CD14-positive monocyte (primary cell): ENCODE results near the gene IFFO2. TPM values are rescaled to one million over a fixed set of nuclear protein-coding genes. Genes with fewer than 3 reads are reported as not detected.

Experiments
- DNase-seq, 3 donors: peaks; one replicate each; pipeline ENCODE4 v3.0.0-alpha.2; 2011 to 2022
- H2AFZ ChIP-seq: 2 replicates; pipeline ENCODE4 v1.6.0; 2012; ENCODE audit warnings: mild to moderate bottlenecking, low read depth, low read length, inconsistent platforms; ENCODE audit not compliant: insufficient read depth, poor library complexity, severe bottlenecking
- H3K27ac ChIP-seq, 2 donors: 1 replicate in 1 of 2; 2 replicates in 1 of 2; pipeline ENCODE4 v1.5.1; 2012 to 2013; ENCODE audit warnings: low read length in 2 of 2, control low read depth in 1 of 2, inconsistent platforms in 1 of 2, low read depth in 1 of 2, mild to moderate bottlenecking in 1 of 2
- H3K27me3 ChIP-seq, 2 donors: one replicate each; pipeline versions ENCODE4 v1.6.0 to v1.6.1; 2011 to 2013; ENCODE audit warnings: low read length in 2 of 2; ENCODE audit not compliant: control insufficient read depth in 2 of 2, insufficient read depth in 2 of 2
- H3K36me3 ChIP-seq, 2 donors: replicated peaks in 1 of 2; 1 replicate in 1 of 2; 2 replicates in 1 of 2; pipeline versions ENCODE4 v1.5.1 to v1.6.1; 2012 to 2013; ENCODE audit warnings: low read length in 2 of 2, control low read depth in 1 of 2, inconsistent platforms in 1 of 2, mild to moderate bottlenecking in 1 of 2; ENCODE audit not compliant: insufficient read depth in 2 of 2, control insufficient read depth in 1 of 2
- H3K4me1 ChIP-seq, 2 donors: 1 replicate in 1 of 2; 2 replicates in 1 of 2; pipeline versions ENCODE4 v1.5.1 to v1.6.1; 2012 to 2013; ENCODE audit warnings: low read length in 2 of 2, control low read depth in 1 of 2, inconsistent platforms in 1 of 2, mild to moderate bottlenecking in 1 of 2, moderate library complexity in 1 of 2; ENCODE audit not compliant: insufficient read depth in 2 of 2, control insufficient read depth in 1 of 2
- H3K4me2 ChIP-seq: replicated peaks from 2 replicates; pipeline ENCODE3; 2012; ENCODE audit warnings: low read length, moderate library complexity, mild to moderate bottlenecking; ENCODE audit not compliant: poor library complexity, severe bottlenecking; ENCODE audit errors: extremely low read depth
- H3K4me3 ChIP-seq, 3 experiments: fragments of 200-600 bp in 1 of 3; sonication (generic) in 1 of 3; replicated peaks in 1 of 3; 1 replicate in 2 of 3; 2 replicates in 1 of 3; pipeline ENCODE4 v1.5.1; 2011 to 2013; ENCODE audit warnings: low read length in 3 of 3, mild to moderate bottlenecking in 3 of 3, control low read depth in 2 of 3, low read depth in 2 of 3, inconsistent platforms in 1 of 3, moderate library complexity in 1 of 3
- H3K79me2 ChIP-seq: 2 replicates; pipeline ENCODE4 v1.6.0; 2012; ENCODE audit warnings: mild to moderate bottlenecking, control low read depth, inconsistent platforms, low read length, moderate library complexity; ENCODE audit not compliant: insufficient read depth
- H3K9ac ChIP-seq: 2 replicates; pipeline ENCODE4 v1.6.0; 2017; ENCODE audit warnings: low read length, mild to moderate bottlenecking; ENCODE audit not compliant: insufficient read depth, poor library complexity, severe bottlenecking
- H3K9me3 ChIP-seq, 2 donors: replicated peaks in 1 of 2; 1 replicate in 1 of 2; 2 replicates in 1 of 2; pipeline versions ENCODE4 v1.5.1 to v1.6.1; 2012 to 2013; ENCODE audit warnings: low read length in 2 of 2, control low read depth in 1 of 2; ENCODE audit not compliant: control insufficient read depth in 1 of 2, insufficient read depth in 1 of 2
- H4K20me1 ChIP-seq: 2 replicates; pipeline ENCODE4 v1.6.0; 2012; ENCODE audit warnings: mild to moderate bottlenecking, low read length, control low read depth, moderate library complexity; ENCODE audit not compliant: insufficient read depth
- H3K27ac Mint-ChIP-seq, 7 donors: one replicate each; pipeline ENCODE4 v1.8.0; 2020; ENCODE audit warnings: mild to moderate bottlenecking in 7 of 7, mixed read lengths in 7 of 7, moderate library complexity in 6 of 7, inconsistent platforms in 2 of 7
- H3K27me3 Mint-ChIP-seq, 3 donors: one replicate each; pipeline ENCODE4 v1.8.0; 2021 to 2022; ENCODE audit warnings: low read depth in 3 of 3, mild to moderate bottlenecking in 3 of 3, mixed read lengths in 3 of 3, moderate library complexity in 3 of 3, inconsistent platforms in 1 of 3
- H3K36me3 Mint-ChIP-seq, 2 donors: one replicate each; pipeline ENCODE4 v1.8.0; 2020; ENCODE audit warnings: mixed read lengths in 2 of 2, inconsistent platforms in 1 of 2, mild to moderate bottlenecking in 1 of 2
- H3K4me1 Mint-ChIP-seq: one replicate; pipeline ENCODE4 v1.8.0; 2020; ENCODE audit warnings: mild to moderate bottlenecking, mixed read lengths
- H3K4me3 Mint-ChIP-seq, 2 donors: one replicate each; pipeline ENCODE4 v1.8.0; 2020; ENCODE audit warnings: mild to moderate bottlenecking in 2 of 2, mixed read lengths in 2 of 2, moderate library complexity in 1 of 2
- H3K9me3 Mint-ChIP-seq, 7 donors: one replicate each; pipeline ENCODE4 v1.8.0; 2020 to 2022; ENCODE audit warnings: mixed read lengths in 7 of 7, mild to moderate bottlenecking in 6 of 7, moderate library complexity in 6 of 7, inconsistent platforms in 2 of 7
- WGBS: methylation state at CpG from one replicate; pipeline ENCODE4 v1.1.5; 2013; ENCODE audit warnings: missing lambda C conversion rate; ENCODE audit not compliant: insufficient coverage; 5-methylcytosine and 5-hydroxymethylcytosine counted together
- intact Hi-C, 2 donors: fragments of 100-400 bp; cut with micrococcal nuclease; formaldehyde crosslinking; loops; one replicate each; pipeline versions ENCODE4 v1.15.0 to v1.15.1; 2023
- polyA plus RNA-seq, 3 donors: library from polyadenylated mRNA; depleted of rRNA in 1 of 3; unstranded in 2 of 3; stranded (reverse) in 1 of 3; fragments of 300-500 nt in 2 of 3; fragments of >200 nt in 1 of 3; fragmentation: Illumina TruSeq in 2 of 3; gene quantifications; 1 replicate in 2 of 3; 2 replicates in 1 of 3; pipeline ENCODE4 v1.2.3, GENCODE V29; 2012 to 2021
- TF ChIP-seq, protein P1 (sequence below): fragments of 200-600 bp; IDR thresholded peaks from one replicate; pipeline ENCODE4 v1.8.0; 2022; ENCODE audit warnings: antibody characterized with exemption, mild to moderate bottlenecking

The IFFO2 gene
- polyA plus RNA-seq, 3 donors = 0.78 to 17.5 (median 0.94) TPM

- Histone ChIP-seq H4K20me1 (no peaks in the 10 kb centered on the region), H3K9me3 (peaks cover 7 to 8% of the 10 kb centered on the region in 2 donors), H3K36me3 (no peaks in the 10 kb centered on the region), H3K27ac (no peak overlapping the region), H2AFZ (no peak overlapping the region), H3K4me2 (no peak overlapping the region), H3K27me3 (peaks cover 3 to 5% of the 10 kb centered on the region in 2 donors), H3K9ac (no peak overlapping the region), H3K4me3 (no peak overlapping the region), H3K4me1 (peaks cover 8 to 11% of the 10 kb centered on the region in 2 donors), H3K79me2 (no peaks in the 10 kb centered on the region)
- H3K9me3 Mint-ChIP-seq = peaks cover 12 to 24% (median 21%) of the 10 kb centered on the region in 7 donors
- H3K27ac Mint-ChIP-seq = no peak overlapping the region
- H3K4me3 Mint-ChIP-seq = no peak overlapping the region
- DNase-seq = no peak
- 81% methylated on average over 3 of the region's 7 CpGs for WGBS
- H3K27me3 Mint-ChIP-seq = peaks cover 8 to 25% (median 11%) of the 10 kb centered on the region in 3 donors
- intact Hi-C loops = no loop called here
- H3K36me3 Mint-ChIP-seq = no peaks in the 10 kb centered on the region
- TF ChIP-seq, protein P1, sequence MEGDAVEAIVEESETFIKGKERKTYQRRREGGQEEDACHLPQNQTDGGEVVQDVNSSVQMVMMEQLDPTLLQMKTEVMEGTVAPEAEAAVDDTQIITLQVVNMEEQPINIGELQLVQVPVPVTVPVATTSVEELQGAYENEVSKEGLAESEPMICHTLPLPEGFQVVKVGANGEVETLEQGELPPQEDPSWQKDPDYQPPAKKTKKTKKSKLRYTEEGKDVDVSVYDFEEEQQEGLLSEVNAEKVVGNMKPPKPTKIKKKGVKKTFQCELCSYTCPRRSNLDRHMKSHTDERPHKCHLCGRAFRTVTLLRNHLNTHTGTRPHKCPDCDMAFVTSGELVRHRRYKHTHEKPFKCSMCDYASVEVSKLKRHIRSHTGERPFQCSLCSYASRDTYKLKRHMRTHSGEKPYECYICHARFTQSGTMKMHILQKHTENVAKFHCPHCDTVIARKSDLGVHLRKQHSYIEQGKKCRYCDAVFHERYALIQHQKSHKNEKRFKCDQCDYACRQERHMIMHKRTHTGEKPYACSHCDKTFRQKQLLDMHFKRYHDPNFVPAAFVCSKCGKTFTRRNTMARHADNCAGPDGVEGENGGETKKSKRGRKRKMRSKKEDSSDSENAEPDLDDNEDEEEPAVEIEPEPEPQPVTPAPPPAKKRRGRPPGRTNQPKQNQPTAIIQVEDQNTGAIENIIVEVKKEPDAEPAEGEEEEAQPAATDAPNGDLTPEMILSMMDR = no peak
- H3K4me1 Mint-ChIP-seq = peaks cover 14% of the 10 kb centered on the region
Observed at GRCh38 chr1:18977428-18977827, 21.0 kb upstream of the IFFO2 start.

DNA sequence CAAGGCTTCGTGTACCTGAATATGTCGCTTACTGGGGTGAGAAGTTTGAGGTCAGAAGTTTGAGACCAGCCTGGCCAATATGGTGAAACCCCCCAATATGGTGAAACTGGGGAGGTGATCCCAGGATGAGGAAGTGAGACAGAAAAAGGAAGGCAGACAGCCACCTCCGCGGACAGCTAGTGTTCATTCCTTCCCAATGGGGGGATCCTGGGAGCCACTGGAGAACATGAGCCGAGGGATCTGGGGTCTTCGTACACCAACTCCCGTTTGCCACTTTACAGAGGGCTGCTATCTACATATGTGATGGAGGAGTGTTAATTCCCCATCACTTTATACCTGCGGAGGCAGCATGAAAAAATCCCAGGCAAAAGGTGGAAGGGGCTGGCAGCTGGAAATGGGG lies 19.6 kb upstream of the IFFO2 start:
- Mint-ChIP-seq H3K9me3 (peaks cover 9 to 19% (median 17%) of the 10 kb centered on the region in 7 donors), H3K27me3 (peaks cover 3 to 13% (median 13%) of the 10 kb centered on the region in 3 donors), H3K4me3 (no peak overlapping the region), H3K36me3 (no peaks in the 10 kb centered on the region), H3K27ac (no peak overlapping the region), H3K4me1 (peaks cover 15% of the 10 kb centered on the region)
- Histone ChIP-seq H4K20me1 (no peaks in the 10 kb centered on the region), H3K9ac (no peak overlapping the region), H3K27me3 (peaks cover 3% of the 10 kb centered on the region in 2 donors), H3K79me2 (no peaks in the 10 kb centered on the region), H3K4me2 (no peak overlapping the region), H3K36me3 (no peaks in the 10 kb centered on the region), H3K4me1 (peaks cover 9 to 13% of the 10 kb centered on the region in 2 donors), H3K4me3 (no peak overlapping the region), H2AFZ (no peak overlapping the region), H3K27ac (no peak overlapping the region), H3K9me3 (peaks cover 7 to 8% of the 10 kb centered on the region in 2 donors)
- intact Hi-C loops = no loop called here
- peak in 1 of 3 donors; percentile 13 for DNase-seq
- TF ChIP-seq, protein P1 = no peak
- WGBS = 33% methylated on average over 4 of the region's 8 CpGs
